GM12872 (cell line): ENCODE results near the gene IL1A.

Source experiments
- CTCF ChIP-seq: IDR thresholded peaks from 3 replicates; pipeline ENCODE4 v1.5.1; 2011; ENCODE audit warnings: low read depth, mild to moderate bottlenecking, low read length, moderate library complexity; ENCODE audit not compliant: insufficient read depth

The IL1A gene

GRCh38 chr2:112774536-112775285, 9.6 kb downstream of the IL1A start:
- no peak for TF ChIP-seq CTCF

GRCh38 chr2:112773556-112773955, 10.7 kb downstream of the IL1A start:
- no peak for TF ChIP-seq CTCF

- TF ChIP-seq CTCF, result no peak
Measured at GRCh38 chr2:112772911-112773475, 11.3 kb downstream of the IL1A start.

GRCh38 chr2:112772322-112772721, 12.0 kb downstream of the IL1A start:
- no peak for TF ChIP-seq CTCF

- TF ChIP-seq CTCF, result no peak
Measured at GRCh38 chr2:112768432-112768831, 15.9 kb downstream of the IL1A start.

GRCh38 chr2:112767693-112768330, 16.5 kb downstream of the IL1A start:
- no peak for TF ChIP-seq CTCF

- no peak for TF ChIP-seq CTCF
Measured at GRCh38 chr2:112765251-112765650, 19.0 kb downstream of the IL1A start.
